Activated CD4-positive, alpha-beta memory T cell treated with anti-CD3 and anti-CD28 coated beads for 36 hours (primary cell): ENCODE measurements around the gene ZBED6. TPM values are rescaled to one million over a fixed set of nuclear protein-coding genes. Genes with fewer than 3 reads are reported as not detected.

Source experiments
- CTCF ChIA-PET: fragments of 350-600 bp; sonication (Branson Sonifier 250); formaldehyde crosslinking; loops from one replicate; lab custom pipeline; 2021; ENCODE audit warnings: antibody characterized with exemption, inconsistent platforms; lab: Charles Lee
- POLR2A ChIA-PET: fragments of 350-600 bp; sonication (Branson Sonifier 250); formaldehyde crosslinking; loops from one replicate; lab custom pipeline; 2021; ENCODE audit warnings: antibody characterized with exemption; lab: Charles Lee
- DNase-seq: peaks from one replicate; pipeline ENCODE4 v3.0.0-alpha.2; 2020
- H3K27ac Mint-ChIP-seq: one replicate; pipeline ENCODE4 v1.8.0; 2021; ENCODE audit warnings: mixed read lengths
- H3K27me3 Mint-ChIP-seq: one replicate; pipeline ENCODE4 v1.8.0; 2021; ENCODE audit warnings: mixed read lengths
- H3K36me3 Mint-ChIP-seq: one replicate; pipeline ENCODE4 v1.8.0; 2021; ENCODE audit warnings: mixed read lengths
- H3K4me1 Mint-ChIP-seq: one replicate; pipeline ENCODE4 v1.8.0; 2021; ENCODE audit warnings: low read depth, mixed read lengths
- H3K4me3 Mint-ChIP-seq: one replicate; pipeline ENCODE4 v1.8.0; 2021; ENCODE audit warnings: mild to moderate bottlenecking, mixed read lengths
- H3K9me3 Mint-ChIP-seq: one replicate; pipeline ENCODE4 v1.8.0; 2021; ENCODE audit warnings: mixed read lengths
- intact Hi-C: fragments of 100-400 bp; cut with micrococcal nuclease; formaldehyde crosslinking; loops from one replicate; pipeline ENCODE4 v1.15.1; 2023
- total RNA-seq, 2 experiments: library from RNA; stranded (reverse); gene quantifications; one replicate each; pipeline ENCODE4 v1.2.3, GENCODE V29; 2021

The ZBED6 gene
- total RNA-seq, 2 experiments from 2014 or later = 18.6 to 20.4 TPM

DNA sequence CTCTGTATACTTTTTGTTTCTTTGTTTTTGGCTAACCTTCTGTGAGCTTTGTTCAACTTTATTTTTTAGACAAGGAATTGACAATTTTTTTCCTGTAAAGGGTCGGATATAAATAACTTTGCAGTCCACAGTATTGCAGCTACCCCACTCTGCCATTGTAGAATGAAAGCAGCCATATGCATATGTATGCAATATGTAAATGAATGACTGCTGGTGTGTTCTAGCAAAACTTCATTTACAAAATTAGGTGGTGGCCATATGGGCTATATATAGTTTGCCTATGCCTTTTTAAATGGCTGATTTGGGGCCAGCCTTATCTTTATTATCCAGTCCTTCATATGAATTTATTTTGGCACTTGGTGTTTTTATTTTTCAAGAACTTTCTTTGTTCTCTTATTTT lies 48.0 kb downstream of the ZBED6 start:
- ChIA-PET POLR2A (no interaction called here), CTCF (no interaction called here)
- peaks cover 52% of the 10 kb centered on the region for H3K36me3 Mint-ChIP-seq
- intact Hi-C loops = no loop called here
- H3K4me3 Mint-ChIP-seq = no peak overlapping the region
- H3K9me3 Mint-ChIP-seq = no peaks in the 10 kb centered on the region
- H3K4me1 Mint-ChIP-seq = no peaks in the 10 kb centered on the region
- DNase-seq = no peak
- H3K27me3 Mint-ChIP-seq = no peaks in the 10 kb centered on the region
- no peak overlapping the region for H3K27ac Mint-ChIP-seq

Other genes with a start within 250 kb of the ZBED6 start
- gene ATP2B4, start 168.8 kb upstream of the ZBED6 start, total RNA-seq = 10 to 100 TPM; 48.1 to 52.7 TPM
- gene LAX1, start 30.4 kb upstream of the ZBED6 start, total RNA-seq = 10 to 100 TPM; 14.0 to 14.3 TPM
- gene ZC3H11A, start within 50 bp of the ZBED6 start, total RNA-seq = 10 to 100 TPM; 90.2 to 91.8 TPM
- gene SNRPE, start 66.0 kb downstream of the ZBED6 start, total RNA-seq = 100 to 1,000 TPM; 327 to 339 TPM